Measurements from ENCODE around the gene RAPGEF1.
A peak's percentile ranks its signal among the peaks of the same experiment; 100 is the strongest.

RAPGEF1 gene

DNA sequence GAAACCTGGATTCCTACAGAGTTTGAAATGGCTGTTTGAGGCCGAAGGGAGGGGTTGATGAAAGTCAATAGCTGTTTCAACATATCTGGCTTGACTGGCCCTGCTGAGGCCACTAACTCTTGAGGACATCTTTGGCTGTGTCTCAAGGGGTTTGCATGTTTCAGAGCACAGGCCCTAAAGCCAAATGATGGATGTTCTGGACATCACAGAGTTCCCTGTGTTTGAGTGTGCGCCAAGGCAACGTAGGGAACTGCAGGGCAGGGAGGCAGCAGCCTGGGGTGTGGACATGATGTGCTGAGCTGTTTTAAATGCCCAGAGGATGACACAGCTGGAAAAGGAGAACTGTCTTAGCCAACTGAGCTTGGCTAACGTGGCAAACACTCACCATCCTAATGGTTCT is 89.6 kb downstream of the RAPGEF1 start:
- Histone ChIP-seq H3K4me2 (ENCODE audit: low read depth, low read length) (no peak overlapping the region), H2AFZ (ENCODE audit: low read length) (no peak overlapping the region), H3K4me3 (ENCODE audit: low read length) (no peak overlapping the region), H3K27me3 (replicated peaks; ENCODE audit: insufficient read depth, low read length) (no peaks in the 10 kb centered on the region), H3K27ac (ENCODE audit: low read length) (no peak overlapping the region), H3K4me1 (ENCODE audit: low read length) (peaks cover 34% of the 10 kb centered on the region), H3K36me3 (replicated peaks; ENCODE audit: insufficient read depth, low read length) (no peaks in the 10 kb centered on the region; the same call in 1 of the 2 replicates), H3F3A (ENCODE audit: insufficient read depth, low read length) (peaks cover 12% of the 10 kb centered on the region), H3K9me2 (replicated peaks; ENCODE audit: insufficient read depth, low read length) (no peaks in the 10 kb centered on the region), H3K9me3 (replicated peaks; ENCODE audit: insufficient read depth, low read length) (no peaks in the 10 kb centered on the region), H4K20me1 (ENCODE audit: insufficient read depth, low read length) (no peaks in the 10 kb centered on the region), H3K79me2 (ENCODE audit: low read length) (peaks cover 90% of the 10 kb centered on the region), H3K9ac (ENCODE audit: low read length) (no peak overlapping the region)
- TF ChIP-seq, protein P1, sequence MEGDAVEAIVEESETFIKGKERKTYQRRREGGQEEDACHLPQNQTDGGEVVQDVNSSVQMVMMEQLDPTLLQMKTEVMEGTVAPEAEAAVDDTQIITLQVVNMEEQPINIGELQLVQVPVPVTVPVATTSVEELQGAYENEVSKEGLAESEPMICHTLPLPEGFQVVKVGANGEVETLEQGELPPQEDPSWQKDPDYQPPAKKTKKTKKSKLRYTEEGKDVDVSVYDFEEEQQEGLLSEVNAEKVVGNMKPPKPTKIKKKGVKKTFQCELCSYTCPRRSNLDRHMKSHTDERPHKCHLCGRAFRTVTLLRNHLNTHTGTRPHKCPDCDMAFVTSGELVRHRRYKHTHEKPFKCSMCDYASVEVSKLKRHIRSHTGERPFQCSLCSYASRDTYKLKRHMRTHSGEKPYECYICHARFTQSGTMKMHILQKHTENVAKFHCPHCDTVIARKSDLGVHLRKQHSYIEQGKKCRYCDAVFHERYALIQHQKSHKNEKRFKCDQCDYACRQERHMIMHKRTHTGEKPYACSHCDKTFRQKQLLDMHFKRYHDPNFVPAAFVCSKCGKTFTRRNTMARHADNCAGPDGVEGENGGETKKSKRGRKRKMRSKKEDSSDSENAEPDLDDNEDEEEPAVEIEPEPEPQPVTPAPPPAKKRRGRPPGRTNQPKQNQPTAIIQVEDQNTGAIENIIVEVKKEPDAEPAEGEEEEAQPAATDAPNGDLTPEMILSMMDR (IDR thresholded peaks at IDR 0.05; ENCODE audit: low read length) = no peak
- no peak for TF ChIP-seq EZH2phosphoT487 (IDR thresholded peaks at IDR 0.05; ENCODE audit: low read length)
- TF ChIP-seq EZH2 (optimal IDR thresholded peaks at IDR 0.05; ENCODE audit: low read depth, low read length) = no peak
- DNase-seq = no peak

DNA sequence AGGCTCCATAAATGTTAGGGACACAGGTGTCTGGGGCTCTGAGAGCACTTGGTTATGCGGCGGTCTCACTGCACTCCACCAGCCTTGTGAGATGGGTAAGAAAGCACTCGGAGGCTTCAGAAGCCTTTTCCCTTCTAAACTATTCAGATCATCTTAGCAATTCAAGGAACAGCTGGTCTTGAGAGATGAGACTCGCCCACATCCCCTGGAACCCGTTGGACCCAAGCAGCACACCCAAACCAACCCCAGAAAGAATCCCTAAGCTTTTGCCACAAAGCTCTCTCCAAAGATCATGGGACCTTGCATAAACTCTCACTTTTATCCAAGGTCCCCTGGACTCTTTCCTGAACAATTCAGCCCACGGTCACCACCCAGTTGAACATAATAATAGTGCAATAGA is 90.2 kb downstream of the RAPGEF1 start:
- peaks cover 6% of the 10 kb centered on the region for H3F3A ChIP-seq (ENCODE audit: insufficient read depth, low read length)
- H3K9me3 ChIP-seq (replicated peaks; ENCODE audit: insufficient read depth, low read length) = no peaks in the 10 kb centered on the region
- peaks cover 95% of the 10 kb centered on the region for H3K79me2 ChIP-seq (ENCODE audit: low read length)
- TF ChIP-seq, protein P1 (IDR thresholded peaks at IDR 0.05; ENCODE audit: low read length) = no peak
- no peak for TF ChIP-seq EZH2phosphoT487 (IDR thresholded peaks at IDR 0.05; ENCODE audit: low read length)
- TF ChIP-seq EZH2 (optimal IDR thresholded peaks at IDR 0.05; ENCODE audit: low read depth, low read length) = no peak
- no peak for DNase-seq
- no peak overlapping the region for H3K27ac ChIP-seq (ENCODE audit: low read length)
- no peaks in the 10 kb centered on the region for H4K20me1 ChIP-seq (ENCODE audit: insufficient read depth, low read length)
- no peak overlapping the region for H3K4me3 ChIP-seq (ENCODE audit: low read length)
- H2AFZ ChIP-seq (ENCODE audit: low read length) = no peak overlapping the region
- no peak overlapping the region for H3K4me2 ChIP-seq (ENCODE audit: low read depth, low read length)
- no peaks in the 10 kb centered on the region for H3K9me2 ChIP-seq (replicated peaks; ENCODE audit: insufficient read depth, low read length)
- H3K4me1 ChIP-seq (ENCODE audit: low read length) = peaks cover 33% of the 10 kb centered on the region
- H3K9ac ChIP-seq (ENCODE audit: low read length) = no peak overlapping the region
- H3K36me3 ChIP-seq (replicated peaks; ENCODE audit: insufficient read depth, low read length) = no peaks in the 10 kb centered on the region; the same call in 1 of the 2 replicates
- H3K27me3 ChIP-seq (replicated peaks; ENCODE audit: insufficient read depth, low read length) = no peaks in the 10 kb centered on the region

DNA sequence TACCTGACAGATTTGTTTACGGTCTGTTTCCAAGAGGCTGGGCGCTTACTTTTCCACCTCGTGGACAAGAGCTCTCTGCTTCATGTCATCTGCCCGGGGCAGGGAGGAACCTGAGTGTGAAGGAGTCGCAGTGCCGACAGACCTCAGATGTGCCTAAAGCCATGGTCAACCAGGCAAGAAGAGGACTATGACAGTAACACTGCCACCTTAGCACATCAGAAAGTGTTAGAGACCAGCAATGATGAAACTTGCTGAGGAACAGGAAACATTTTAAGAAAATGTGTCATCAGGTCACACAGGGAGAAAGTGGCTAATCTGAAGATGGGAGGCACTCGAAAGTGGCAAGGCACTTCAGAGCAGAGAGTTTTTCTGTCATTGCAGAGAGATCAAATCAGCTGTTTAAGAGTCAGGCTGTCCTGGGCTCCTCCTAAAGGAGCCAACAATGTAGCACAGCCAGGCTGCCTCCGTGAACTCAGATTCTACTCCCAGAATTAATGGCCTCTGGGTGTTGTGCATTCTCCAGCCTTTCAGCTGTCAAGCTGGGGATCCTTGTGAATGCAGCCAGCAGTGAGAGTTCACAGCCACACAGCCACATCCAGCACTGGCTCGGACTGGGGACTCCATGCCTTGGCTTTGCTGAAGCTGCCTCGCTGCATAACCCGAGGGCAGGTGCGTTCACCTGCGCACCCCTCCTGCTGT is 94.6 kb downstream of the RAPGEF1 start:
- TF ChIP-seq, protein P1 (IDR thresholded peaks at IDR 0.05; ENCODE audit: low read length) = no peak
- no peak for TF ChIP-seq EZH2 (optimal IDR thresholded peaks at IDR 0.05; ENCODE audit: low read depth, low read length)
- no peak for TF ChIP-seq EZH2phosphoT487 (IDR thresholded peaks at IDR 0.05; ENCODE audit: low read length)
- no peak overlapping the region for H2AFZ ChIP-seq (ENCODE audit: low read length)
- peak; percentile 37 for DNase-seq
- H3K9me2 ChIP-seq (replicated peaks; ENCODE audit: insufficient read depth, low read length) = no peaks in the 10 kb centered on the region
- H3K79me2 ChIP-seq (ENCODE audit: low read length) = peaks cover 96% of the 10 kb centered on the region
- H4K20me1 ChIP-seq (ENCODE audit: insufficient read depth, low read length) = 0 out of 2 replicates have a peak, but pooled peaks cover 5% of the 10 kb centered on the region
- no peaks in the 10 kb centered on the region; the same call in 1 of the 2 replicates for H3K36me3 ChIP-seq (replicated peaks; ENCODE audit: insufficient read depth, low read length)
- no peaks in the 10 kb centered on the region for H3K9me3 ChIP-seq (replicated peaks; ENCODE audit: insufficient read depth, low read length)
- peaks cover 4% of the 10 kb centered on the region; the same call in 1 of the 2 replicates for H3F3A ChIP-seq (ENCODE audit: insufficient read depth, low read length)
- H3K27me3 ChIP-seq (replicated peaks; ENCODE audit: insufficient read depth, low read length) = no peaks in the 10 kb centered on the region
- no peak overlapping the region for H3K4me2 ChIP-seq (ENCODE audit: low read depth, low read length)
- H3K9ac ChIP-seq (ENCODE audit: low read length) = no peak overlapping the region
- peaks cover 29% of the 10 kb centered on the region for H3K4me1 ChIP-seq (ENCODE audit: low read length)
- H3K27ac ChIP-seq (ENCODE audit: low read length) = peak overlapping the region; percentile 16; the same call in 1 of the 2 replicates
- no peak overlapping the region for H3K4me3 ChIP-seq (ENCODE audit: low read length)
